Brain pericyte (primary cell): ENCODE results near the gene FHIT.

Experiments used
- DNase-seq: peaks from one replicate; pipeline ENCODE4 v3.0.0-alpha.2; 2012; ENCODE audit warnings: low read depth, low spot score

FHIT gene

DNA sequence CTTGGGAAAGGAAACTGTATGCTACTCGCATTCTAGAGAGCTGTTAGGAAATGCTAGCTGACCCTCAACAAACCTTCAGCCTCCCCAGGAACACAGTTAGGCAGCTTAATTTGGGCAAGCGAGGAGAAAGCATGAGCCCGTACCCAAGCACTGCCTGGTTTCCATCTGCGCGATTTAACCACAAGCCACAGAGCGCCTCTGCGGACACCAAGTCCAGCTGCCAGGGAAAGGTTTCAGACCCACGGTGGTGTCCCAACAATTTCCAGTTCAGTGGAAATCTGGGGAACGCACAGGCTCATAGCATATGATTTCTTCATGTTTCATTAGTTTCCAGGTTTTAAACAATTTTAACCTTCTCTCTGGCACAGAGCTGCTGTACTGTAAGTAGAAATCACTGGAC lies 617.6 kb downstream of the FHIT start:
- no peak for DNase-seq

DNA sequence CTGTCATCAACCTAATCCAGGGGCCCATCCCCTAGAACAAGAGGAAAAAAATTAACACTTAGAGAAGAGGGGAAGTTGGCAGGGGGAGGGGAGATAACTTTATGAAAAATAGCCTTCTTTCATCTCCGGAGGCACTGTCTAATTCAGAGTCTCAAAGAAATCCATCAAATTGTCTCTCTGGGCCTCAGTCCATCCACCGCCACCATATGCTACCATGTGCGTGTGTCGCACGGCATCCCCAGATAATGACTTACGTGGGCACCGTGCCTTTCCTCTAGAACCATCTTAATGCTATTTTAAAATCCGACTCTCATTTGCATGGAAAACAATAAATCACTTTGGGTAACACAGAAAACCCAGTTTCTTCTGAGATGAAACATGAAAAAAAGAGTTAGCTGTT lies 619.7 kb downstream of the FHIT start:
- no peak for DNase-seq

DNA sequence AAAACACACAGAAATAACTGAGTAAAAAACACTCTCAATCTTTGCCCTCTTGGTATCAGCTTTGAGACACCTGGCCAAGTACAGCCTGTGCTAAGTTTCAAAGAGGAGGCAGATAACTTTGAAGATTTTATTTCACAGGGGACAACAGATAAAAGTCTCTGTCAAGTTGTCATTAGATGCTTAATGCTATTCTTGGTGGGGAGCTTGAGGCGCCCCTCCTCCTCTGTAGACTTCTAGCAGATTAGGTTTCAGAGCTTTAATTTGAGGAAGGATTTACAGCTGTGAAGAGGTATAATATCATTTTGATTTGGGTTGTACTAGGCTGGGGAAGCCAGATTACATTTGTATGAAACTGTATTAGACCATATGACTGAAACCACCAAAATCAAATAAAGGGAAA lies 620.3 kb downstream of the FHIT start:
- no peak for DNase-seq

DNA sequence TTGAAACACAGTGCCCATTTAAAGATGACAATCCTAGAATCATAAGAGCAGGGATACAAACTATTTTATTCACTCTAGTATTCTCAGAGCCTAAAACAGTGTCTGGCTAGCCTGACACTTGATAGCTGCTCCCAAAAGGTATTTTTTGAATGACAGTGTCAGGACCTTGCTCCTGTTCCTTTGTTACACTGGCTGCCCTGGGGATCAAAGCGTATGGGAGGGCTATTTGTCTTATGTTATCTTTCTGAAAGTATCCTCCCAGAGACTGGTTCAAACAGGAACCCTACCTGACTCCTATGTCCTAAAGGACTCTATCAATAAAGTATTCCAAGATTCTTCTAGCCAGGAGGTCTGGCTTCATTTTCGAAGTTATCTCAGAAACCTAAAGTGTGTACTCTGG lies 621.4 kb downstream of the FHIT start:
- DNase-seq = no peak

DNA sequence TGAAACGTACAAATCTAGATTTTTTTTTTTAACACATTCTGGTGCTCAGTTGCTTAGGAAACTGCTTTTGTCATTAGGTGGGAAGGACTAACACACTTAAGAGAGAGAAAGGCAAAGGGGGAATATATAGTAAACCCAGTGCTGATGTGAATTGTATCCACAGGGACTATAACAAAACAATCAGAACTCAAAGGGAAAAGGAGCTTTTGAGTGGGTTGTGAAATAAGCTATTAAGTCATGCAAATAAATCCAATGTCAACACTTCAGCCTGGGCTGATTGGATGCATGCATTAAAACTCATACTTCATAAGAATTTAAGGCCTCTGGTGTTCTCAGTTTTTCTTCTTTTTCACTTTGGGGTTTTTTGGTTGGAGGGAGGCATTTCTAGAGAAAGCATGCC lies 628.9 kb downstream of the FHIT start:
- no peak for DNase-seq

DNA sequence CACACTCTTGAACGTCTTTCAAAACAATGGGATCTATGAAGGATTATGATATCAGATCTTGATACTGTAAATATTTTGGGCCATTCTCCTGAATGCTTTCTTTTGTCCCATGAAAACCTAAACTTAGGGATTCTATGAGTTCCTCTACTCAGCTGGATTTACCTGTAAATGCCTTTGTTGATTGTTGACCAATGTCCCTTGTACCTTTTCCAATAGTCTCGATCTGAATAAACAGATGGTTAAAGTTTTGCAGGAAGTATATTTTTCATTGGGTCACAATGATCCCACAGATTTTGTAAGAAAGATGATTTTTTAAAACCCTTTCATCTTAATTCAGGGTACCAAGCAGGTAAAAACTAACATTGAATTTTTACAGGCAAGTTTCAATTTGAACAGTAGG lies 634.1 kb downstream of the FHIT start:
- DNase-seq = no peak

DNA sequence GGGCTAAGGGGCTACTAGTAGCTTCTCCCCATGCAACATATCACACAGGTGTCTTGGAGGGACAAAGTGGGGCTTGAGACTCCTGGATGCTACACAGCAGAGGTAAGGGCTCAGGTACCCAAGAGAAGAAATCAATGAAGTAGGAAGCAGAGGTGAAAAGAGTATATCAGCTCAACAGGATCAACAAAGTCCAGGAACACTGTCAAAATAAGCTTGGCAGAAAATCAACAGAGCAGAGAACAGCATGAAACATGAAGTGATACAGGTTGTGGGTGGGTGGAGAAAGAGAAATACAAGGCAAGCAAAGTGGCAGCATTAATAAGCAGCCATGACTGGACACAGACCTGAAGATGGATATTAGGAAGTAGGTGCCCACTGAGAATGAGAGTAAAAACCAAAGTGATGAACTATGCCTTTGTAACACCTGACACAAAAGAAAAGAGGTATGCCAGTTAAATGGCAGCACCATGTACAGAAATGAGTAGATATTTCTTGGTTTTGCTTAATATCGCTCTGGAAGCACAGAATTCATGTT lies 637.4 kb downstream of the FHIT start:
- no peak for DNase-seq

DNA sequence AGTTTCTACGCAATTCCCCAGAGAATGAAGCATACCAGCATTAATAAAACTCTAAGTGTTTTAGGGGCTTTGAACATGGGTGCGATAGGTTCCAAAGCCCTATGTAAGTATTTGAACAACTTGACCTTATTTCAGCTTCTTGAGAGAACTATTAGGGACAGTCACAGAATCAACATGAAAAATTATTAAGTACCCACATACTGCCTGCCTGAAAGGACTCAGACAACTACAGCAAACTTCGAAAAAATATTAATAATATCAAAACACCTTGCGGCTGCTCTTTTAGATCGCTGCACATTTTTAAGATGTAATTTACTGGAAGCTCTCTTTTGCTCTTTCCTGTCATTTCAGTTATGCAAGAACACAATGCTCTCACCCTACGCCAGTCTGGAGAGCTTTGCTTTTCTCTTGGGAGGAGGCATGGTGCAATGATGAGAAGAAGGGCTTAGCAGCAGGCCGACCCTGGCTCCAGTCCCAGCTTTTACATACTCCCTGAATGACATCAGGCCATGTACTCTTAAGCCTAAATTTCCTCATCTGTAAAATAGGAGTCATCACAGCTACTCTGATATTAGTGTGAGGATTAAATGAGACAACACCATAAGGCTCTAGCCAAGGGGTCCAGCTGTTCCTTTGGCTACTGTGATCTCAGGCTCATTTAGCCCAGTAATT lies 640.7 kb downstream of the FHIT start:
- DNase-seq = no peak

DNA sequence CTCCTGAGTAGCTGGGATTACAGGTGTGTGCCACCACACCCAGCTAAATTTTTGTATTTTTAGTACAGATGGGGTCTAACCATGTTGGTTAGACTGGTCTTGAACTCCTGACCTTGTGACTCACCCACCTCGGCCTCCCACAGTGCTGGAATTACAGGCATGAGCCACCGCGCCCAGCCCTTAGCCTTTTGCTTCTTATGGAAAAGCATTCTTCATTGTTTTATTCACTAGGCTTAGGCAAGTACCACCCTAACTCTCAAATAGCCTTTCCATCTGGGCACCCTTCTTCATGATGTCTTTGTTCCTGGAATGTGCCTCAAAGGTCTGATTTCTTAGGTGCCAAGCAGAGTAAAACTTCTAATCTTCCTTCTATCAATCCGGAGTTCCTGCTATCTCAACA lies 641.8 kb downstream of the FHIT start:
- no peak for DNase-seq

DNA sequence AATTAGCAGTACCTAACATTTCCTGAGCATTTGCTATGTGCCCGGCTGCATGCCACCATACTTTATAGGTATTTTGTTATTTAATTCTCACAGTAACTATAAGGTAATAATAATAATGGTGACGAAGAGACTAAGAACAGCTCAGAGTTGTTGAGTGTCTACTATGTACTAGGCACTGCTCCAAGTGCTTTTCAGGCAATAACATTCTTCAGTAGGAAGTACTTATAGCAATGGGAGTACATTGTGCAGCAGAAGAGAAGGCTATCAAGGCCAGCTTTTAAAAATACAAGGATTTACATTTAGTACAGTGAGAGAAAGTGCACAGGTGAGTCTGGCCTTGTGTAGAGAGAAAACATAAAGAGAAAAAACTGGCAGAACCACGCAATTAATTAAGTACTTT lies 647.4 kb downstream of the FHIT start:
- DNase-seq = no peak

DNA sequence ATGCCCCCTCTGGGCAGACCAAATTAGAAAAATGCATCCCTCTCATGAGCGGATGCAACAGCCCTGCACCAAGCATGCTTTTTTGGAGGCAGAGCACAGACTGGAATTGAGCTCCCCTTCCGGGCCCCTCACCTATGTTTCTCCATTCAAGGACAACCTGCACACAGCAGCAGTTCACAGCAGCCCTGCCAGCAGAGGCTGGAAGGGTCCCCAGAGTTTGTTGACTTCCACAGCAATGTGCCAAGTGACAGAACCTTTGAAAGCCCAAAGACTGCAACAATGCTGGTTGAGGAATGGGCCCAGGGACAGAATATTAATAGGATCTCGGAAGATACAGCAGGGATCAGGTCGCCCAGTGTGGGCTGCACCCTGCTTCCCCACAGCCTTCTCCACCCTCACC lies 650.4 kb downstream of the FHIT start:
- no peak for DNase-seq

DNA sequence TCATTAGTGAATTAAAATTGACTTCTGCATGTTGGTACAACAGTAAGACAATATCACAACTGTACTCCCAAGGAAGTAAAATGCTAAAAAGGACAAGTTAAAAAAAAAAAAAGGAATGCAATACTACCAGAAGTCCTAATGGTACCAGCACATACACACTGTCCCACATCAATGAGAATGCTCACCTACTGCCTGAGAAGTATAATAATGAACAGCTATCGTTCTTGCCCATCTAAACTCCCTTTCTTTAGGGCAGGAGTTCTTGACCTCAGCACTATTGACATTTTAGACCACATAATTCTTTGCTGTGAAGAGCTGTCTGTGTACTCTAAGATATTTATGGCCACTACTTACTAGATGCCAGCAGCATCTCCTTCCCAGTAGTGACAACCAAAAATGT lies 651.7 kb downstream of the FHIT start:
- no peak for DNase-seq

DNA sequence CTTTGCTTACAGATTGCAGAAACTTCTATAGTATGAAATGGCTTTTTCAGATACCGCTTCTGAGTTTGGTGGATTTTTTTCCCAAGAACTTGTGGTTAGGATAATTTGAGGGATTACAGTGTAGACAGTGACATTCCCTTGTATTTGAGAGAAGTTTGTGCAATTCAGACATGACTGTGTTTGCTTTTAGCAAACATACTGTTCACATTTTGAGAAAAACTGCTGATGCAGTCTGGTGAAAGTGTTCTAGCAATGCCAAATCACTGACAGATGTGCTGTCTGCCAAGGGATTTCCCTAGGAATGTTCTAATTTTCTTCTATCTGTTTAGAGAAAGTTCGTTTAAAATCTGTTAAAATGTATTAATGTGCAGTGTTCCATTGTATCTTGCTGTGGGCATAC lies 652.6 kb downstream of the FHIT start:
- DNase-seq = no peak

DNA sequence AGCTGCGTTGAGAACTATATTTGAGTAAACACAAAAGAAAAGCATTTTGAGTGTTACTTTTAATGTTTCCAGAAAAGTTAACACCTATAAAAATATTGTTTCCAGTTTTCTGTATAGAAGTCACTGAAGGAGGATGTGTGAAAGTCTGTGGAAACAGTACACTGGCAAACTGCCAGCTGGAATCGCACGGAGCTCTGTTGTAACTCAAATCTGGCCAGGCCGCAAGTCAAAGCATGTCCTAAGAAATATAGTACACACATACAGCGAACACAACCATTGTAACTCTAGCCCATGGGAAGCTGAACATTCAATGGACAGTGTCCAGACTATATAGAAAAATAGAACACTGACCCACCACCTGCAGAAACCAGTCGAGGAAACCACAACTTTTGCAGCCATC lies 657.2 kb downstream of the FHIT start:
- DNase-seq = no peak

DNA sequence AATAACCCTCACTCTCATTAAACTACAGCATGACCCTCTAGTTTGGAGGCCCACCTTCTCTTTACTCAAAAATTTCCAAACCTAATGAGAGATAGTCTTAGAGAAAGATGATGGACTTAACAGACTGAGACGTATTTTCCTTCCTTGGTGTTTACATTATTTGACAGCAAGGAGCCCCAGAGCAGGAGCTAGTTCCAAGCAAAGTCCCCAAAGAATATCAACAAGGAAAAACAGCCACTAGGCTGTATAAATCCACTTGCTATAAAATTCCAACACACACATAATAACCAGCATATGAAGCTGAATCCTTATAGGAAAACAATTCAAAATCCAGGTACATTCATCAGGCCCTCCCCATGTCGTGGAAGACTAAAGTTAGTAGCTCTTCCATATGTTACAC lies 660.0 kb downstream of the FHIT start:
- DNase-seq = no peak

DNA sequence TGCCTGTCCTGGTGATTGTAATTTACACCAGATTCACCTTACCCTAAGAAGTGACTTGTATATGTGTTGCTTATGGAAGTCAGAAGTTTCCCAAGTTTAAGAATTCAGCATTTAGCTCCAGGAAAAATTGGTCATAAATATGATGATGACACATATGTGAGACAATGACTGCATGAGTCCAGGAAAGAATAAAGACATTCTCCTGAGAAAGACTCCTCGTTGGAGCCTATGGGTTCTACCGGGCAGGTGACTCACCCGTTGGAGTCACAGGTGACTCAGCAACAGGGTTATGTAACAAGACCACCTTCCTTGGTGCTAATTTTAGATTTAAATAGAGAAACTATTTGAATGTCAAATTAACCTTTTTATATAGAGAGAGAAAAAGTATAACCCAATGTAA lies 662.4 kb downstream of the FHIT start:
- no peak for DNase-seq

DNA sequence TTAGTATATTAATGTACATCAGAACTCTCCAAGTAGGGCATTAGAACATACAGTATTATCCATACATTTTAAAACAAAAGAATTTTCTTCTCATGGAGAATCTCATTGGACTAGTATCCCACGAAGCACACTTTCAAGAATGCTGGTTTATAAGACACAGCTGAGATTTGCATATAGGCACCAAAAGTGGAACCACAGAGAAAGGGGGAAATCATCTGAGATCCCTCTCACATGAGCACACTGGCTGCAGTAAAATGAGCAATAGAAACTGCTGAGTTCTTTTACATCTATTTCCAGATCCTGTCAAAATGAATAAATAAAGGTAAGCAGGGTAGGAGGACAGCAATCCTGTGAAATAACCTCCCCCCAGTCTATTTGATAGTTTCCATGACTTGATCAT lies 665.3 kb downstream of the FHIT start:
- no peak for DNase-seq

DNA sequence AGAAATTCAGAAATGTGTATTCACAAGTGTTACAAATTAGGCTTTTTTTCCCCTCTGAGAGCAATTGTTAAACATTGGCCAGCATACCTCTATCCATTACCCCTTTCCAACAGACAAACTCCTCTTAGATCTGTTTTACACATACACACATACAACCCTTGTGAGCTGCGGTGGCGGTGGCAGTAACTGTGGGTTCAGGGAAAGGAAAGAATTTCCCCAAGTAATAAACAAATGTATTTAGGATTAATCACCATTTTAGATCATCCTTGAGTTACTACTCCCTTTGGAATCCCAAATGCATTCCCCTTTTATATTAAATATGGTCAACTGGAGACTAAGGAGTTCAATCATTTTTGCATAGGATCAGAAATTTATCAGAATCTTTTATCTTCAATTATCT lies 667.0 kb downstream of the FHIT start:
- no peak for DNase-seq

DNA sequence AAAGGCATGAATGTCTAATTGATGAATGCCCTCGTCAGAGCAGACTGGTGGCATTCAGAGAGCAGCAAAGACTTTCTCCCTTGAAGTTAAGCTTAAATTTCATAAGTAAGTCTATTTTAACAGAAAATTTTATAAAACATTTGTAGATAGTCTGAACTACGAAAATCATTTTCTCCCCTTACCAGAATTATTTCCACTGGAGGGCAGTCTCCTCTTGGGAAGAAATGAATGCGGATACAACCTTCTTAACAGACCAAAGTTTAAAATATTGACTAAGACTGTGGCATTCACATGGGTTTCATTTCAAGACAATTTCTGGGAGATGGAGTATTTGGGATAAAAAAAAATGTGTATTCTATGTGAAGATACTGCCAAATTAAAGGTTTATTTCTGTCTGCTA lies 669.0 kb downstream of the FHIT start:
- DNase-seq = no peak

DNA sequence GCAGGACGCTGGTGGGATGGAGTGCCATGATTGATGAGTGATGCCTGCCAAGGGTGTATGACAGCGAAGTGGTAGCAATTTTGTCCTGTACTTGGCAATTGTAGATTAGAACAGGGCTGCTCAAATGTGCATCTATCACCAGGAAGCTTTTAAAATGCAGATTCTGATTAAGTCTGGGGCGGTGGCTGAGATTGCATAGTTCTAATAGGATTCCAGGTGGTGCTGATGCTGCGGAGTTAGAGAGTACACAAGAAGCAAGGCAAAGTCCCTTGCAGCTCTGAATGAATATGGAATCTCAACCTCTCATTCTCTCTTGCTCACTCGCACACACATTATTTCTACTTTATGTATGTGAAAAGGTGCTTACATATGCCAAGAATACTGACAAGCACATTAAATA lies 670.4 kb downstream of the FHIT start:
- no peak for DNase-seq

DNA sequence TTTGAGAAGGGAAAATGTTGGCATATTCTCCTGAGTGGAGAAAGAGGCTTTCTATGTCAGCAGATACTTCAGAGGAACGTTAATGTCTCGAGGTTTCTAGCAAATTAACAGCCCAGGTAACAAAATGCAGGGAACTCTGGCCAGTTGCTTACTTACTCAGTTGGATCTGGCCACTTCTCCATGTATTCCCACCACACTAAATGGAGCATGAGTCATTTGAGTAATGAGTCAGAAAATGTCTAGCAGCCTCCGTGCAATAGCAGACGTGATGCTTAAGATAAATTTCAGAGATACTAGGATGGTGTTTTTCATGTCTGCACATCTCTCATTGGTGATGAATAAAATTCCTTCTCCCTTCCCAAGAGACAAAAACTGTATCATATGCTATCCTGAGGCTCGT lies 671.5 kb downstream of the FHIT start:
- DNase-seq = no peak

DNA sequence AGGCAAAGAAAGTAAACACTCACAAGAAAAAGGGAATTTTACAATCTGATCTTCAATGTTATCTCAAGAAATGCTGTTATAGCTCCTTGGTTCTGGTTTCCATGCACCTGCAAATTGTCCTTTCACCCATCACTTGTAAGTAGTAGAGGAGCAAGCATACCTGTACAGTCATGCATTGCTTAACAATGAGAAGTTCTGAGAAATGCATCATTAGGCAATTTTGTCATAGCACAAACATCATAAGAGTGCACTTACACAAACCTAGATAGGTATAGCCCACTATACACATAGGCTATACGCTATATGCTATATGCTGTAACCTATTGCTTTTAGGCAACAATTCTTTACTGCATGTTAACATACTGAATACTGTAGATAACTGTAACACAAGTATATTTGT lies 672.3 kb downstream of the FHIT start:
- DNase-seq = no peak

DNA sequence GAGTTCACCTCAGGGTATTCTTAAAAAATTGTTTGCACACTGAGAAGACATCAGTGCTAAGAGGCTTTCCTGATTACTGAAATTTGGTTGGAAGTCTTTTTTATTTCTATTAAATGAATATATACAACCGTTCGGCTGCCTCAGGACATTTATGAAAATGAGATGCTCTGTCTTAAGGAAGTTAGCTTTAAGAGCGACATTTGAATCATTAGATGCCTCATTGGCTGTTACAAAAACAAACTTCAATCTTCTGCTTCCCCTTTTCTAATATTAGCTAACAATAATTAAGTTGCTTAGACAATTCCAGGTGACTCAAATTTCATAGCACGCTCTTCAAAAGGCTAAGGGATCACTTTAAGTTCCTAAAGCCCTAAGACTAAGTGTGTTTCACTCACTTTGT lies 673.7 kb downstream of the FHIT start:
- no peak for DNase-seq

DNA sequence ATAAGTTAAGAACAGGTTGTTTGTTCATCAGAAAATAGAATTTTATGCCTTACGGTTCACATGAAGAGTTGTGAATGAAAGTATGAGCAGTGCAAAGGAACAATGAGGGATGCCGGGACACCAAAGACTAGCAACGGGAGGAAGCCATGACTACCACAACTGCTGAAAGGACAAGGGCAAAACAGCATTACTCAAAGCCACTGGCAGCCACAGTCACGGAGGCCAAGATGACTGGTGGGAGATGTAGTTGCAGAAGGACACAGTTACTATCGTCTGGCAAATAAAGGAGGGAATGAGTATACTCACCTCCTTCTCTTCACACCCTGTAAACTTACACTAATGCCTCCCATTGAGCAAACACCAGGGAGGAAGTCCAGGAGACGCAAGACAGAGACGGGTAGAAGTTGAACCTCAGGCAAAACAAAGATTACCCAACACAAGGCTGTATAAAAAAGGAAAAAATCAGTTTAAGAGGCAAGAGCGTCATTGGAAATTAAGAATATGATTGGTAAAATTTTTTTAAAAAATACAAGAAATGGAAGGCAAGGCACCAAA lies 675.5 kb downstream of the FHIT start:
- no peak for DNase-seq
